ENCODE measurements around the gene SLC10A4.

The SLC10A4 gene

DNA sequence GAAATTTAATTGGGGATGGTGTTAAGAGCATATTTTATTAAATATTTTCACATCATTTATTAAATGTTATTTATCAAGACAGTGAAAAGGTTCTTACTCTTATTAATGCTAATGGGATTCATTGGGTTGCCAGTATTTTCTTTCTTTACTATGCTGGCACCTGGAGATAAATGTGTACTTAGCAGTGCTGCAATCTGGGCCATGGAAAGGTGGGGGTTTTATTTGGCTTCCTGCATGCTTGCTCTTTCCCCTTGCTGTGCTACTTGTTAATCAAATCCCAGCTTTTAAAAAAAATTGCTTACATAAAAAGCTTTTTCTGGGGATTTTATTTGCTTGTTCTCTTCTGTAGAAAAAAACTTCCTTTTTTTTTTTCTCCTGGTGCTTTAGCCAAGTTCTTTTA is 55.2 kb downstream of the SLC10A4 start:
- no peak for DNase-seq
- in situ Hi-C loops (cut with HindIII; ENCODE audit: low pct_ligation_motif_present, low pct_unique_long_range_greater_than_20kb, low sequenced_read_pairs) = no loop called here

Measured in ACHN (cell line).